GM12864 (cell line): Measurements from ENCODE around the gene GIN1.

Source experiments
- DNase-seq: peaks from one replicate; pipeline ENCODE4 v3.0.0-alpha.2; 2011; ENCODE audit warnings: low read depth
- H3K4me3 ChIP-seq: 2 replicates; pipeline ENCODE4 v1.5.1; 2011; ENCODE audit warnings: mild to moderate bottlenecking, low read depth, low read length, control low read depth
- CTCF ChIP-seq: IDR thresholded peaks from 2 replicates; pipeline ENCODE4 v1.5.1; 2011; ENCODE audit warnings: low read depth, mild to moderate bottlenecking, moderate library complexity, low read length, control low read depth, inconsistent platforms; ENCODE audit errors: missing control alignments

The GIN1 gene

GRCh38 chr5:103111468-103111867 lies 8.5 kb downstream of the GIN1 start:
- DNase-seq: no peak
- no peak for TF ChIP-seq CTCF

GRCh38 chr5:103110403-103110802 lies 9.5 kb downstream of the GIN1 start:
- TF ChIP-seq CTCF: no peak
- no peak overlapping the region for H3K4me3 ChIP-seq
- no peak for DNase-seq

More at GRCh38 chr5:103111468-103111867, 8.5 kb downstream of the GIN1 start:
- no peak overlapping the region for H3K4me3 ChIP-seq

- no peak overlapping the region for H3K4me3 ChIP-seq
- TF ChIP-seq CTCF: no peak
- no peak for DNase-seq
These were observed 10.7 kb downstream of the GIN1 start for GRCh38 chr5:103109277-103109676.

GRCh38 chr5:103108086-103108485 lies 11.9 kb downstream of the GIN1 start:
- no peak for DNase-seq
- H3K4me3 ChIP-seq: no peak overlapping the region
- no peak for TF ChIP-seq CTCF

- TF ChIP-seq CTCF: no peak
- no peak for DNase-seq
- H3K4me3 ChIP-seq: no peak overlapping the region
These were observed 17.7 kb downstream of the GIN1 start for GRCh38 chr5:103102234-103102633.

- H3K4me3 ChIP-seq: no peak overlapping the region
- TF ChIP-seq CTCF: no peak
- no peak for DNase-seq
These were observed 18.7 kb downstream of the GIN1 start for GRCh38 chr5:103101079-103101750.

- H3K4me3 ChIP-seq: no peak overlapping the region
- TF ChIP-seq CTCF: no peak
- no peak for DNase-seq
These were observed 20.9 kb downstream of the GIN1 start for GRCh38 chr5:103098993-103099392.
